ENCODE data around the gene CHMP5.

CHMP5 gene

GRCh38 chr9:33244137-33244784 lies 20.6 kb upstream of the CHMP5 start:
- DNase-seq: no peak

DNA sequence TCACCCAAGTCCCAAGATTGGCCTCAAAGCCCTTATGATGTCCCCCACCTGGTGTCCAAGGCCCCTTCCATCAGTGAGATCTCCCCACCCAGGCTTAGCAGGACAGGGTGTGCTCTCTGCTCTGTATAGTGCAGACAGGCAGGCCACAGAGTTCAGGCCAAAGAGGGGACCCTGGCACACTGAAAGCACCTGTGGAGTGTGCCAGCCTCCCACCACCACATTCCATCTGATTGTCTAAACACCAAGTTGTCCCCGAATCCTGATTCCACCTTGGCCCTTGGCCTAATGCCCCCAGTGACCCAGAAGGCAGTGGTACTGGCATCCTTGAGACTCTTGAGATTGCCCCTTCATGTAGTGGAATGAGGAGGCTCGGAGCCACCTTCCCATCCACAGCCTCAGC lies 19.5 kb upstream of the CHMP5 start:
- no peak for DNase-seq

DNA sequence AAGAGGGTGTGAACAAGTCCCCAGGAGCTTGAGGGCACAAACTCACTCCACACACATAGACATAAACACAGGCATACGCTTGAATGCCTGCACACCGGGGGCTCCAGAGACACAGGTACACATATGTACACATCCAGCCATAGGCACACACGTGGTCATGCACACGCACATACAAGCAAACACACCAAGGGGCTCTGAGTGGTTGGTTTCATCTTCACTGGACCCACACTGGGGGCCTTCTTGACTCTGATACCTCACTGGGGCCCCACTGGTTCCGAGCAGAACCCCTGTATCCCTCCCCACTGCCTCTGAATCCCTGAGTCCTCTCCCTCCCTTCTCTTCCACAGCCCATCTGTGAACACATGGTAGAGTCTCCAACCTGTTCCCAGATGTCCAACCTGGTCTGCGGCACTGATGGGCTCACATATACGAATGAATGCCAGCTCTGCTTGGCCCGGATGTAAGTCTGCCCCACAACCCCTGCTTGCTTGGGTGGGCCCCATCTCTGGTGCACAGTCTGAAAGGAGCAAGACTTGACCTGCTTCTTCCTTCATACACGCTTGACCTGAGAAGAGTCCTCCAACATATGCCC lies 18.5 kb upstream of the CHMP5 start:
- no peak for DNase-seq

GRCh38 chr9:33248606-33249005 lies 16.2 kb upstream of the CHMP5 start:
- no peak for DNase-seq

- DNase-seq: no peak
Measured at GRCh38 chr9:33249087-33249658, 15.7 kb upstream of the CHMP5 start.

GRCh38 chr9:33249983-33250382 lies 14.9 kb upstream of the CHMP5 start:
- no peak for DNase-seq

DNA sequence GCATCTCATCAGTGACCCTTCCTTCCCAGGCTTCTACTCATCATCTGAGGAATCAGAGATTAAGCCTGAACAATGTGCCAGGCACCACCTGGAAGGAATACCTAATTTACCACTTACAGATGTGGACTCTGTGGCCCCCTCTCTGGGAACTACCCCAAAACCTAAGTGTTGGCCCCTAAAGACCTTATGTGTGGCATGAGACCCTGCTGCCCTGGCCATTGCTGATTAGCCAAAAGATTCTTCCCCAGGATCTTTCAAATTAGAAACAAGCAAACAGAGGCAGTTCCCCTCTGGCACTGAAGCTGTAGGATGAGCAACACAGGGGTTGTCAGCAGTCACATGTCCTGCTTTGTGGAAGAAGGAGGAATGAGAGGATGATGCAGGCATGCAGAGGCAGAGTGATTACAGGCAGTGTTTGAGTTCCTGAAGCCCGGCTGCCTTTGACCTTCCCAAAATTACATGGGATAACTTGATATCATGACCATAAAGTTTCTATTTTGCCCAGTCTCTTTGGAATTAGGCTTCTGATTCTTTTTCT lies 14.3 kb upstream of the CHMP5 start:
- DNase-seq: no peak

GRCh38 chr9:33254211-33254610 lies 10.6 kb upstream of the CHMP5 start:
- no peak for DNase-seq

DNA sequence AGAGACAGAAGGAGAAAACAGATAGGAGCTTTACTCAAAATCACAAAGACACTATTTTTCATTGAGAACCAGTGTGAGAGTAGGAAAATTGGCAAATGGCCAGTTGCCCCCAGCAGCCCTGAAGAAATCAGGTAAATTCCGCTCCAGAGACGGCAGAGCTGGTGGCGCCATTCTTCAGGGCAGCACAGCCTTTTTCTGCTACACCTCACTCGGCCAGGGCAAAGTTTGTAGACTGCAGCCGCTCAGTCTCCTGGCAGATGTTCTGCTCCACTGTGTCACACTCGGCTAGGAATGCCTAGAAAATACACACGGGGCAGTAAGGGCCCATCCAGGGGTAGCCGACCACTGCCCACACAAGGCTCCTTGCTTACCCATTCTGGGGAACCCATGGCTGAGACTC lies 9.8 kb upstream of the CHMP5 start:
- no peak for DNase-seq

DNA sequence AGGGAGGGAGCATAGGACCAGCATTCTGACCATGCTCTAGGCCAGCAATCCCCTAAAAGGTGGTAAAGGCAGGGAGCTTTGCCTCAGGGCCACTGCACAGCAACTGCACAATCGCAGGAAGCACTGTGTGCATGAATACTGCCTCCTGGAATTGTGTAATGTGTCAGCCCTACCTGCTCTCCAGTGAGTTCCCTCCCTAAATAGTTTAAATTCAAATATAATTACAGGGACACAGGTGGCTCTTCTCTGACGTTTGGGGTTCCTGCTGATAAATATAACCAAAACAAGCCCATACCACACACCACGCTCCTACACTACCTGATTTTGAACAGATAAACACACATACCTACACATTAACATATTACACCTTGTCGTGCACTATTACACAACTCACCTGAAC lies 9.4 kb upstream of the CHMP5 start:
- DNase-seq: no peak

DNA sequence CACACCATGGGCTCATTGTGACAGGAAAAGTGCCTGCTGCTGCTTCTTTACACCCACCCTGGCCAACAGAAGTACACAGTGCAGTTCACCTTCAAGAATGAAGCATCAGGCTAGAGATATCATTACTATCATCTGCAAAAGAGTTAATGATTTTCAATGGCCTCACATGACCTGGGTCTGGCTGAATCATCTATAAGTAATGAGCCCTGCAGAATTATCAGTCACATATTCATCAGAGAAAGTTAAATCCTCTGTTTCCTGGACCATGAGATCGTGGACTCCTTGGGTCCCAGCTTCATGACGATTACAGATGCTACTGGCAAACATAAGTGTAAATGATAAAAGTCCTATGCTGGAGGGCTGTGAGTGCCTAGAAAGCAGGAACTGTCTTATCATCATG lies 8.6 kb upstream of the CHMP5 start:
- DNase-seq: no peak

- no peak for DNase-seq
Measured at GRCh38 chr9:33257276-33257675, 7.6 kb upstream of the CHMP5 start.

DNA sequence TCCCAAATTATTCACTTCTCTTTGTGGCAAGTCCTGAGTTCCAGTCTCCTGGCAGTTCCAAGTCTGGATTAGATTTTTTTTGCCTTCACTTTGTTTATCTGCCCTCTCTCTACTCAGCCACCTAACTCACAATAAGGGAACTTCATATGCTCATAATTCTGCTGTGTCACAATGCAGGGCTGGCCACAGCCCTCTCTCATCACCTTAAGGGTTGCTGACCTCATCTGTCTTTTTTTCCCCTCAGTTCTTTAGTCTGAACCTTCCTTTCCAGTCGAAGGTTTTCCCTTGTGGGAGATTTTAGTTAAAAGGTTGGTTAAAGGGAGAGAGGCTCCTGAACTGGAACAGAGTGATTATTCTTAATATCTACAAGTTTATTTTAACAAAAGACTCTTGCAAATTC lies 4.5 kb upstream of the CHMP5 start:
- DNase-seq: no peak

GRCh38 chr9:33263131-33264002 lies 1.5 kb upstream of the CHMP5 start:
- DNase-seq: no peak

DNA sequence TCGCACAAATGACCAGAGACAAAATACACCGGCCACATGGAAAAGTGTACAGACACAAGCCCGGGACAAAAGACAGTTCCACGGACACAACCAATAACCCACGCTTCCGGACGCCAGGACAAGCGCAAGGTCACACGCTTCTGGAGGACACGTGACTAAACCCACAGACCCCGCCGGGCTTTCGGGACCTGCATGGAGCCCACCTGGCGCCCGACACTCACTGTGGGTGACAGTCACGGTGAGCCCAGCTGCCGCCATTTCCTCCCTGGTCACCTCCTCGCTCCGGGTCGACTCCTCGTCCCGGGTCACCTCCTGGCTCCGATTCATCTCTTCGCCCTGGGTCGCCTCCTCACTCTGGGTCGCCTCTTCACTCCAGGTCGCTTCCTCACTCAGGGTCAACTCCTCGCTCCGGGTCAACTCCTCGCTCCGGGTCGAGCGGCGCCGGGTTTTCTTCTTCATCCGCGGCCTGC lies 811 bp upstream of the CHMP5 start:
- peak in 3 of 6 experiments; percentile 28 to 59 (median 42) for DNase-seq

DNA sequence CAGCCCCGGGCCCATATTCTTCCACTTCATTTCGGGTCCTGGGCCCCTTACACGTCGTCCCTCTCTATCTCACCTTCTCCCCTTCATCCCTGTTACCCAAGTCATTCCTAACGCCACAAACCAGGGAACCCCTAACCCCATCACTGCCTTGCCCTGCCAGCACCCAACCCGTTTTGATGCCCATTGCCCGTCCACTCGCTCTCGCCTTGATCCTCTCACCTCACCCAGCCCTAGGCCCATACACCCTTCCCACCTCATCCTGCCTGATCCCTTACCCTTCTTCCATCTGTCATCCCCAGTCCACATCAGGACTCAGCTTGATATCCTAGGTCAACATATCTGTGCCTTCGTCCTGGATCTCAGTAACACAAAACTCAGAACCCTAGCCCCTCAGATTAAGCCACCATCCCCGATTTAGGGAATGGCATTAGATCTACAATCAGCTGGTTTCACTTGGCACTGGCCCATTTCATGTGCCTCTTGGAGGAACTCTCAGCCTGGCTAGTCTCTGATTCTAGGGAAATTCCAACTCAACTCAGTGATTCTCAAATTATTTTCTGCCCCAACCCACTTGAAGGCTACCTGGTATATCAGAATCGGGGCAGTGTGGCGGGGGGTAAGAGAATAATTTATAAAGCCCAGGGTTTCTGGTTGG lies 489 bp downstream of the CHMP5 start:
- DNase-seq: peak in 1 of 6 experiments; percentile 11

- no peak for DNase-seq
Measured at GRCh38 chr9:33267151-33267767, 2.4 kb downstream of the CHMP5 start.

- DNase-seq: no peak
Measured at GRCh38 chr9:33270146-33270545, 5.3 kb downstream of the CHMP5 start.

GRCh38 chr9:33272061-33272460 lies 7.2 kb downstream of the CHMP5 start:
- no peak for DNase-seq

DNA sequence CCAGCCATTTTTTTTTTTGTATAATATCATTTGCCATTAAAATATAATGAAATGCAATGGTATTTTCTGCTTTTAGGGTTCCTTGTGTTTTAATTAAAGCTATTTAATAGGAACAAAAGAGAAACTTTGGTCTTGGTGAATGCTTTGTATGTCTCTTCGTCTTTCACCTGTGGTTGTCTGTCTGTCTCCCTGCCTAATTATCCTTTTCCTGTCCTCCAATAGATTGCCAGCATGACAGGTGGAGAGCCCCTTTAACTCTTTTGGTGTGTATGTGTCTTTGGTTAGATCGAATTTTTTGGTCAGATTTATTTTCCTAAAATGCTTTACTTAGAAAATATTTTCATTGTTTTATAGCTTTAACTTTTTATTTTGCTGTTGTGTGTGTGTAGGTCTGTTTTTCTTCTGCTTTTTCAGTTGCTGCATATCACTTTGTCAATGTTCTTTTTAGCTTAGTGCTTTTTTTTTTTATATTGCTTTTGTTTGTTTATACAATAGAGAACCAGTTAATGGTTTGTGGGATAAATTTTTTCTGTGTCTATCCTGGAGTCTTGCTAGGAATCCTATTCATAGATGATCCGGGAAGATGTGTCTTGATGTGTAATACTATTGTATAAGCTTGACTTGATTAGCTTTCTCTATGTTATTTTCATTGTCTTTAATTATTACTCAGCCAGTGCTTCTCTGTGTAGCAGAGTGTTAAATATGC lies 8.6 kb downstream of the CHMP5 start:
- DNase-seq: no peak

GRCh38 chr9:33273972-33274328 lies 9.1 kb downstream of the CHMP5 start:
- DNase-seq: no peak

DNA sequence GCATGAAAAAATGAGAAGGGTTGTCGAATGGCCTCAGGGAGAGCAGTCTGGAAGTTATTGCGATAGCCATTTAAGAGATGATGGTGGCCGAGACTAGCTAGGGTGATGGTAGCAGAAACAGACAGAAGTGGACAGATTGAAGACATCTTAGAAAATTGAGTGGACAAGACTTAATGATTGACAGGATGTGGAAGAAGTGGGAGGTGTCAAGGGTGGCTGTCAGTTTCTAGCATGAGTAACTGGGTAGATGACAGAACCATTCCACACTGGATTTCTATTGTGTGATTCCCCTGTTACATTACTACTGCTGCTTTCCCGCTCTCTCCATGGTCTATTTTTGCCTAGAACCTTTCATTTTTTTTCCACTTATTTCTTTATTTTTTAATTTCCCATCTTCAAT lies 12.6 kb downstream of the CHMP5 start:
- DNase-seq: no peak
